HCT116 (cell line): Measurements from ENCODE around the gene CACNA2D3.

Source experiments
- ATF3 ChIP-seq: IDR thresholded peaks from 2 replicates; pipeline ENCODE4 v1.6.1; 2012
- CBX3 ChIP-seq: IDR thresholded peaks from 2 replicates; pipeline ENCODE4 v1.6.1; 2012; ENCODE audit warnings: low read depth
- CTCF ChIP-seq, 3 experiments: fragments of 200-600 bp in 1 of 3; sonication (generic) in 1 of 3; IDR thresholded peaks in 2 of 3; conservative IDR thresholded peaks in 1 of 3; 2 replicates each; pipeline ENCODE4 v1.5.1; 2012 to 2017; ENCODE audit warnings: low read depth in 2 of 3, low read length in 2 of 3, antibody characterized with exemption in 1 of 3, borderline replicate concordance in 1 of 3, control low read depth in 1 of 3, mild to moderate bottlenecking in 1 of 3, mixed read lengths in 1 of 3, mixed run types in 1 of 3, moderate library complexity in 1 of 3; ENCODE audit not compliant: insufficient read depth in 1 of 3
- EGR1 ChIP-seq: IDR thresholded peaks from 2 replicates; pipeline ENCODE4 v1.6.1; 2012; ENCODE audit warnings: low read depth
- POLR2A ChIP-seq: IDR thresholded peaks from 2 replicates; pipeline ENCODE4 v1.7.0; 2011; ENCODE audit warnings: borderline replicate concordance; ENCODE audit not compliant: insufficient read depth, insufficient read length; ENCODE audit errors: extremely low read depth
- TF ChIP-seq, protein P1 (sequence below): IDR thresholded peaks from 2 replicates; pipeline ENCODE4 v1.6.1; 2011; ENCODE audit warnings: mild to moderate bottlenecking, low read length, moderate library complexity; ENCODE audit not compliant: insufficient replicate concordance; ENCODE audit errors: extremely low read depth

GRCh38 chr3:54873059-54874010, 751.0 kb downstream of the CACNA2D3 start:
- TF ChIP-seq, protein P1, sequence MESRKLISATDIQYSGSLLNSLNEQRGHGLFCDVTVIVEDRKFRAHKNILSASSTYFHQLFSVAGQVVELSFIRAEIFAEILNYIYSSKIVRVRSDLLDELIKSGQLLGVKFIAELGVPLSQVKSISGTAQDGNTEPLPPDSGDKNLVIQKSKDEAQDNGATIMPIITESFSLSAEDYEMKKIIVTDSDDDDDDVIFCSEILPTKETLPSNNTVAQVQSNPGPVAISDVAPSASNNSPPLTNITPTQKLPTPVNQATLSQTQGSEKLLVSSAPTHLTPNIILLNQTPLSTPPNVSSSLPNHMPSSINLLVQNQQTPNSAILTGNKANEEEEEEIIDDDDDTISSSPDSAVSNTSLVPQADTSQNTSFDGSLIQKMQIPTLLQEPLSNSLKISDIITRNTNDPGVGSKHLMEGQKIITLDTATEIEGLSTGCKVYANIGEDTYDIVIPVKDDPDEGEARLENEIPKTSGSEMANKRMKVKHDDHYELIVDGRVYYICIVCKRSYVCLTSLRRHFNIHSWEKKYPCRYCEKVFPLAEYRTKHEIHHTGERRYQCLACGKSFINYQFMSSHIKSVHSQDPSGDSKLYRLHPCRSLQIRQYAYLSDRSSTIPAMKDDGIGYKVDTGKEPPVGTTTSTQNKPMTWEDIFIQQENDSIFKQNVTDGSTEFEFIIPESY = no peak
- no peak for TF ChIP-seq CTCF (IDR thresholded peaks at IDR 0.05 in 2 of 3, conservative IDR thresholded peaks at IDR 0.05 in 1 of 3; ENCODE audit: borderline replicate concordance in 1 of 3, insufficient read depth in 1 of 3, low read depth in 2 of 3, low read length in 2 of 3)
- no peak for TF ChIP-seq EGR1
- TF ChIP-seq ATF3 = no peak
- no peak for TF ChIP-seq POLR2A
- no peak for TF ChIP-seq CBX3
